Prostate gland (tissue), 2 donors: ENCODE measurements around the gene PLCB1.

Source experiments
- POLR2A ChIP-seq: fragments of 450-650 bp; IDR thresholded peaks from one replicate; pipeline ENCODE4 v1.6.1; 2016; ENCODE audit warnings: antibody characterized with exemption, mild to moderate bottlenecking
- POLR2AphosphoS5 ChIP-seq: sonication (generic); formaldehyde crosslinking; IDR thresholded peaks from one replicate; pipeline ENCODE4 v1.6.1; 2017; ENCODE audit warnings: antibody characterized with exemption
- TF ChIP-seq, protein P1 (sequence below), 4 experiments: fragments of 200-600 bp in 2 of 4; fragments of 450-650 bp in 2 of 4; sonication (generic) in 2 of 4; IDR thresholded peaks; 1 replicate in 3 of 4; 2 replicates in 1 of 4; pipeline ENCODE4 v1.5.1; 2016 to 2019; ENCODE audit warnings: antibody characterized with exemption in 4 of 4, mild to moderate bottlenecking in 2 of 4, moderate library complexity in 2 of 4

DNA sequence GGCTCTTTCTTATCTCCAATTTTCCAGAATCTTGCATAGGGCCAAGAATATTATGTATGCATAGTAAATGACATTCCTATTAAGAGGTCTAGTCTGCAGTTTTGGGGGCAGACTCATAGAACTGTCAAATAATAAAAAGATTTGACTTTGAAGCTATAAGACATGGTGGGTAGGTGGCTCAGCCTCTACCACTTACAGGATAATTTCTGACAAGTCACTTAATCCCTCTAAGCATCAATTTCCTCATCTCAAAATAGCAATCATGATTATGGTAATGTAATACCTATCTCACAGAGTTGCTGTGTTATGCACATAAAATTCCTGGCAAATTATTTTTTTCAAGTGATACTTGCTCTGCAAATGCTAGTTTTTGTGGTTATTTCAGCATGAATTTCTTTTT is 329.1 kb downstream of the PLCB1 start:
- TF ChIP-seq, protein P1, sequence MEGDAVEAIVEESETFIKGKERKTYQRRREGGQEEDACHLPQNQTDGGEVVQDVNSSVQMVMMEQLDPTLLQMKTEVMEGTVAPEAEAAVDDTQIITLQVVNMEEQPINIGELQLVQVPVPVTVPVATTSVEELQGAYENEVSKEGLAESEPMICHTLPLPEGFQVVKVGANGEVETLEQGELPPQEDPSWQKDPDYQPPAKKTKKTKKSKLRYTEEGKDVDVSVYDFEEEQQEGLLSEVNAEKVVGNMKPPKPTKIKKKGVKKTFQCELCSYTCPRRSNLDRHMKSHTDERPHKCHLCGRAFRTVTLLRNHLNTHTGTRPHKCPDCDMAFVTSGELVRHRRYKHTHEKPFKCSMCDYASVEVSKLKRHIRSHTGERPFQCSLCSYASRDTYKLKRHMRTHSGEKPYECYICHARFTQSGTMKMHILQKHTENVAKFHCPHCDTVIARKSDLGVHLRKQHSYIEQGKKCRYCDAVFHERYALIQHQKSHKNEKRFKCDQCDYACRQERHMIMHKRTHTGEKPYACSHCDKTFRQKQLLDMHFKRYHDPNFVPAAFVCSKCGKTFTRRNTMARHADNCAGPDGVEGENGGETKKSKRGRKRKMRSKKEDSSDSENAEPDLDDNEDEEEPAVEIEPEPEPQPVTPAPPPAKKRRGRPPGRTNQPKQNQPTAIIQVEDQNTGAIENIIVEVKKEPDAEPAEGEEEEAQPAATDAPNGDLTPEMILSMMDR (IDR thresholded peaks at IDR 0.05) = no peak
- TF ChIP-seq POLR2A = no peak
- no peak for TF ChIP-seq POLR2AphosphoS5
